ENCODE results near the gene ABCC6.

DNA sequence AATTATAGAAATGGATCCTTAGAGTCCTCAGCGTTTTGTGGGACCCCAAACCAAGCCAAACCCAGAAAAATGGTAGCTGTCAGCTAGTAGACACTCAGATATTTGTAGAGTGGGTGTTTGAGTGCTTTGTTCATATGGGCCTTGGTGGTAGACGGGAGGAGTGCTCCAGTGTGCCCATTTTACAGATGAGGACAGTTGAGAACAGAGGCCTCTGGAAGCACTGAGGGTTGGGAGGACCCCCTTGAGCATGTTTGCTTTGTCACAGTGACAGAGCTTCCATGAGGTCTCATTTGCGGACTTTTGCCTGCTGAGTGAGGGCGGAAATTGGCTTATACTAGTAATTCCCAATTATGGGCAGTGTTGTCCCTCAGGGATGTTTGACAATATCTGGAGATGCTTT is 111.7 kb downstream of the ABCC6 start:
- TF ChIP-seq POLR2AphosphoS5 (IDR thresholded peaks at IDR 0.05), result no peak
- TF ChIP-seq POLR2A (IDR thresholded peaks at IDR 0.05), result no peak
- TF ChIP-seq, protein P1, sequence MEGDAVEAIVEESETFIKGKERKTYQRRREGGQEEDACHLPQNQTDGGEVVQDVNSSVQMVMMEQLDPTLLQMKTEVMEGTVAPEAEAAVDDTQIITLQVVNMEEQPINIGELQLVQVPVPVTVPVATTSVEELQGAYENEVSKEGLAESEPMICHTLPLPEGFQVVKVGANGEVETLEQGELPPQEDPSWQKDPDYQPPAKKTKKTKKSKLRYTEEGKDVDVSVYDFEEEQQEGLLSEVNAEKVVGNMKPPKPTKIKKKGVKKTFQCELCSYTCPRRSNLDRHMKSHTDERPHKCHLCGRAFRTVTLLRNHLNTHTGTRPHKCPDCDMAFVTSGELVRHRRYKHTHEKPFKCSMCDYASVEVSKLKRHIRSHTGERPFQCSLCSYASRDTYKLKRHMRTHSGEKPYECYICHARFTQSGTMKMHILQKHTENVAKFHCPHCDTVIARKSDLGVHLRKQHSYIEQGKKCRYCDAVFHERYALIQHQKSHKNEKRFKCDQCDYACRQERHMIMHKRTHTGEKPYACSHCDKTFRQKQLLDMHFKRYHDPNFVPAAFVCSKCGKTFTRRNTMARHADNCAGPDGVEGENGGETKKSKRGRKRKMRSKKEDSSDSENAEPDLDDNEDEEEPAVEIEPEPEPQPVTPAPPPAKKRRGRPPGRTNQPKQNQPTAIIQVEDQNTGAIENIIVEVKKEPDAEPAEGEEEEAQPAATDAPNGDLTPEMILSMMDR (IDR thresholded peaks at IDR 0.05), result no peak
